HG03025 (cell line): Measurements from ENCODE around the gene URAD.
"Not testable (repeated sequence)": the region's sequence is repeated elsewhere in the genome, so short reads cannot be mapped to it uniquely, and the experiment has no call there.

Source experiments
- ATAC-seq: cut with Tn5 transposase; IDR thresholded peaks from one replicate; pipeline ENCODE4 v1.9.1; 2021; ENCODE audit warnings: mild to moderate bottlenecking, moderate library complexity; ENCODE audit not compliant: unreplicated experiment, low FRiP score

URAD gene

GRCh38 chr13:27971776-27972477, 16.6 kb downstream of the URAD start:
- ATAC-seq: no peak

- ATAC-seq: no peak
Observed at GRCh38 chr13:27971236-27971645, 17.3 kb downstream of the URAD start.

GRCh38 chr13:27970382-27971235, 17.9 kb downstream of the URAD start:
- no peak for ATAC-seq

- no peak for ATAC-seq
Observed at GRCh38 chr13:27969866-27970229, 18.6 kb downstream of the URAD start.

GRCh38 chr13:27969082-27969865, 19.2 kb downstream of the URAD start, which contains the start of gene CDX2:
Gene CDX2 (minus strand): TSS chr13:27969315. CDS start chr13:27969006, 309 bp downstream.
- no peak for ATAC-seq

GRCh38 chr13:27968316-27969081, 20.0 kb downstream of the URAD start:
- ATAC-seq: no peak

GRCh38 chr13:27967736-27968315, 20.7 kb downstream of the URAD start:
- no peak for ATAC-seq

GRCh38 chr13:27967203-27967735, 21.2 kb downstream of the URAD start:
- no peak for ATAC-seq

- ATAC-seq: no peak
Observed at GRCh38 chr13:27966641-27967202, 21.8 kb downstream of the URAD start.

GRCh38 chr13:27965740-27966640, 22.5 kb downstream of the URAD start:
- no peak for ATAC-seq

GRCh38 chr13:27965343-27965739, 23.2 kb downstream of the URAD start:
- no peak for ATAC-seq

GRCh38 chr13:27964741-27965323, 23.7 kb downstream of the URAD start:
- ATAC-seq: no peak

- ATAC-seq: not testable (repeated sequence)
Observed at GRCh38 chr13:27964206-27964605, 24.3 kb downstream of the URAD start.

- ATAC-seq: no peak
Observed at GRCh38 chr13:27963491-27963890, 25.0 kb downstream of the URAD start.

GRCh38 chr13:27962982-27963381, 25.5 kb downstream of the URAD start:
- ATAC-seq: no peak

GRCh38 chr13:27962128-27962841, 26.2 kb downstream of the URAD start:
- no peak for ATAC-seq
